LNCaP clone FGC (cell line): ENCODE measurements around the gene ACO1.

Source experiments
- DNase-seq: peaks from one replicate; pipeline ENCODE4 v3.0.0-alpha.2; 2011; ENCODE audit warnings: low read depth
- H3K4me3 ChIP-seq: 2 replicates; pipeline ENCODE4 v1.5.1; 2011; ENCODE audit warnings: mild to moderate bottlenecking, low read depth, low read length, control low read depth
- CTCF ChIP-seq: IDR thresholded peaks from 2 replicates; pipeline ENCODE4 v1.5.1; 2012; ENCODE audit warnings: mild to moderate bottlenecking; ENCODE audit not compliant: control insufficient read depth, insufficient read depth; ENCODE audit errors: extremely low read depth

Gene ACO1

GRCh38 chr9:32360983-32361673 is 23.3 kb upstream of the ACO1 start:
- TF ChIP-seq CTCF, result no peak
- no peak for DNase-seq

GRCh38 chr9:32371279-32371678 is 13.2 kb upstream of the ACO1 start:
- no peak for TF ChIP-seq CTCF
- no peak for DNase-seq
- H3K4me3 ChIP-seq, result no peak overlapping the region

More at GRCh38 chr9:32360983-32361673, 23.3 kb upstream of the ACO1 start:
- no peak overlapping the region for H3K4me3 ChIP-seq

GRCh38 chr9:32371679-32372078 is 12.8 kb upstream of the ACO1 start:
- no peak for DNase-seq
- H3K4me3 ChIP-seq, result no peak overlapping the region
- no peak for TF ChIP-seq CTCF

- no peak for TF ChIP-seq CTCF
- H3K4me3 ChIP-seq, result no peak overlapping the region
- DNase-seq, result no peak
These were observed 8.2 kb upstream of the ACO1 start for GRCh38 chr9:32376285-32376684.

- no peak overlapping the region for H3K4me3 ChIP-seq
- DNase-seq, result peak; percentile 61
- peak; percentile 95 for TF ChIP-seq CTCF
These were observed 5.9 kb upstream of the ACO1 start for GRCh38 chr9:32378496-32378895.

- no peak overlapping the region for H3K4me3 ChIP-seq
- TF ChIP-seq CTCF, result peak; percentile 93
- DNase-seq, result peak; percentile 61
These were observed 5.3 kb upstream of the ACO1 start for GRCh38 chr9:32378993-32379729.
